Urinary bladder (tissue), 4 donors: ENCODE measurements around the gene LY6G6C. TPM values are rescaled to one million over a fixed set of nuclear protein-coding genes. Genes with fewer than 3 reads are reported as not detected.

Experiments used
- DNase-seq: peaks from one replicate; pipeline ENCODE4 v3.0.0-alpha.2; 2015; ENCODE audit errors: extremely low spot score
- H3K27ac ChIP-seq: one replicate; pipeline ENCODE4 v1.5.1; 2013; ENCODE audit warnings: low read depth, mild to moderate bottlenecking, moderate library complexity
- H3K36me3 ChIP-seq: one replicate; pipeline ENCODE4 v1.6.1; 2013; ENCODE audit warnings: mild to moderate bottlenecking, moderate library complexity; ENCODE audit not compliant: insufficient read depth
- H3K4me1 ChIP-seq: one replicate; pipeline ENCODE4 v1.6.1; 2013; ENCODE audit warnings: mild to moderate bottlenecking, moderate library complexity; ENCODE audit not compliant: insufficient read depth
- H3K4me3 ChIP-seq: one replicate; pipeline ENCODE4 v1.5.1; 2013; ENCODE audit warnings: low read depth, low read length
- WGBS: extraction: QIAGEN DNeasy Blood & Tissue Kit; methylation state at CpG from one replicate; pipeline ENCODE4 v1.1.7; 2013; 5-methylcytosine and 5-hydroxymethylcytosine counted together
- polyA plus RNA-seq: library from polyadenylated mRNA; stranded (reverse); fragments of 200-250 nt; gene quantifications from one replicate; pipeline ENCODE4 v1.2.3, GENCODE V29; 2013
- small RNA-seq: library from RNA; depleted of rRNA; stranded (forward); fragments of <200 nt; gene quantifications from one replicate; pipeline ENCODE3, GENCODE V24; 2014
- total RNA-seq: library from RNA; depleted of rRNA; stranded (reverse); fragments of >200 nt; gene quantifications from one replicate; pipeline ENCODE4 v1.2.3, GENCODE V29; 2014
- donor health status: healthy with polysubstance abuse.
- donor health status: healthy.

The LY6G6C gene
- total and polyA plus RNA-seq, 2 donors = not detected

- 9% methylated on average over 17 of the region's 17 CpGs for WGBS
- Histone ChIP-seq H3K27ac (peak within 1 kb of the TSS; percentile 54), H3K4me3 (peak within 1 kb of the TSS; percentile 36), H3K36me3 (no peaks in the 10 kb centered on the region), H3K4me1 (no peaks in the 10 kb centered on the region)
- DNase-seq = peak; percentile 73
Observed at GRCh38 chr6:31680226-31681134, 41.1 kb downstream of the LY6G6C start, which contains the start of gene LY6G5C. Gene LY6G5C (minus strand): TSS chr6:31681067. CDS start chr6:31680373, 694 bp downstream.

DNA sequence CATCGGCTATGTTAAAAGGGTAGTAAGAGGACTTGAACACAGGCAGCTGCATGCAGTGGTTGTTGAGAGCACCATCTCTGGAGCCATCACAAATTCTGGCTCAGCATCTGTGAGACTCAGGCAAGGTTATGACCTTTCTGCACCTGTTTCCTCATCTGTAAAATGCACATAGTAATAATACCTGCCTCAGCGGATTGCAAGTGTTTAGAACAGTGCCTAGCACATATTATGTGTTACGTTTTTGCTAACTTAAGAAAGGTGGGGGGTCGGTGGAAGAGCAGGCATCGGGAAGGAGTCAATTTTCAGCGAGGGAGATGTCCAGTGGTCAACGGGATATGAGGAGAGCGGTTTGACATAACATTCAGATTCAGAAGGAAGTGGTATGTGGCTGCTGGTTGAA lies 43.6 kb downstream of the LY6G6C start:
- Histone ChIP-seq H3K4me1 (no peaks in the 10 kb centered on the region), H3K27ac (no peak overlapping the region), H3K4me3 (no peak overlapping the region), H3K36me3 (peaks cover 2% of the 10 kb centered on the region)
- DNase-seq = no peak
- 72% methylated on average over 8 of the region's 8 CpGs for WGBS

DNA sequence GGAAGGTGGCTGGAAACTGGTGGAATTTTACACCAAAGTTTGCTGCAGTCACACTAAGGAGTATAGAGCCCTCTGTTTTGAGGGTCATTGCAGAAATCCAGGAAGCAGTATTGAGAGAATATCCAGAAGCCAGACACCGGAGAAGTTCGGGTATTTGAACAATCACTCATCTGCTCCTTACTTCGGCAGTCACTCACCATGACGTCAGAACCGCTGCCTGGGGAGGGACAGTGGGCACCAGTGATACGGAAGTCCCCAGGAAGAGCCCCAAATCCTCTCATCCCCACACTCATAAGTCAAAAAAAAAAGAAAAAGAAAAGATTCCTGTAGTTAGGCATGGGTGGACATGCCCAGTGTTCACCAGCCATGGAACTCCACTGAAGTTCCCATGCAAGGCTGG lies 44.6 kb downstream of the LY6G6C start:
- no peak overlapping the region for H3K4me3 ChIP-seq
- DNase-seq = no peak
- H3K27ac ChIP-seq = no peak overlapping the region
- WGBS = 72% methylated on average over 6 of the region's 6 CpGs
- peaks cover 2% of the 10 kb centered on the region for H3K36me3 ChIP-seq
- H3K4me1 ChIP-seq = no peaks in the 10 kb centered on the region

GRCh38 chr6:31676322-31676903 lies 45.1 kb downstream of the LY6G6C start:
- H3K27ac ChIP-seq = no peak overlapping the region
- no peak for DNase-seq
- peaks cover 2% of the 10 kb centered on the region for H3K36me3 ChIP-seq
- H3K4me3 ChIP-seq = no peak overlapping the region
- no peaks in the 10 kb centered on the region for H3K4me1 ChIP-seq
- WGBS = 85% methylated on average over 4 of the region's 4 CpGs

DNA sequence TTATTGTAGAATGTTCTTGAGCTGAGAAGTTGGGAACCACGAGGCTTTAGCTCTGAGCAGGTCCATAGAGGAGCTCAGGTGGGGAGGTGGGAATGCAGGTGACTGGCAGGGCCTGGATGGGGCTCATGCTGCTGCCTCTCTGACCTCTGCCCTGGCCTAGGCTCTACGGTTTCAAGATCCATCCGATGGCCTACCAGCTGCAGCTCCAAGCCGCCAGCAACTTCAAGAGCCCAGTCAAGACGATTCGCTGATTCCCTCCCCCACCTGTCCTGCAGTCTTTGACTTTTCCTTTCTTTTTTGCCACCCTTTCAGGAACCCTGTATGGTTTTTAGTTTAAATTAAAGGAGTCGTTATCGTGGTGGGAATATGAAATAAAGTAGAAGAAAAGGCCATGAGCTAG lies 51.9 kb downstream of the LY6G6C start, which contains the start of gene LY6G5B:
Gene LY6G5B (plus strand): TSS at position 301 of the 400 bp plus-strand sequence. CDS start 975 bp downstream, outside the sequence.
- 92% methylated on average over 8 of the region's 8 CpGs for WGBS
- no peak for DNase-seq
- H3K4me1 ChIP-seq = no peaks in the 10 kb centered on the region
- H3K4me3 ChIP-seq = no peak within 1 kb of the TSS
- H3K36me3 ChIP-seq = peaks cover 11% of the 10 kb centered on the region
- no peak within 1 kb of the TSS for H3K27ac ChIP-seq

Small RNA genes within 50 kb of the gene (small RNA-seq; reads per million reads assigned to genes)
- gene LY6G6D (not detected), gene MIR4646 (not detected), gene MSH5-SAPCD1 (not detected), gene RNU6-850P (not detected), gene SAPCD1 (not detected)

Other genes starting within 250 kb of the LY6G6C start
Only the 30 nearest of the 41 such genes appear.
- not detected for gene LTA, start 149.5 kb downstream of the LY6G6C start, total RNA-seq
- 0.06 TPM for gene LTA, start 149.5 kb downstream of the LY6G6C start, polyA plus RNA-seq
- gene TNF, start 146.2 kb downstream of the LY6G6C start, total RNA-seq = not detected
- 0.29 TPM for gene TNF, start 146.2 kb downstream of the LY6G6C start, polyA plus RNA-seq
- gene LTB, start 139.3 kb downstream of the LY6G6C start, total RNA-seq = 2.1 TPM
- 1.4 TPM for gene LTB, start 139.3 kb downstream of the LY6G6C start, polyA plus RNA-seq
- gene LST1, start 135.5 kb downstream of the LY6G6C start, total RNA-seq = 4.2 TPM
- gene LST1, start 135.5 kb downstream of the LY6G6C start, polyA plus RNA-seq = 10.6 TPM
- gene NCR3, start 128.7 kb downstream of the LY6G6C start, total RNA-seq = not detected
- gene NCR3, start 128.7 kb downstream of the LY6G6C start, polyA plus RNA-seq = 0.20 TPM
- 42.6 TPM for gene AIF1, start 106.5 kb downstream of the LY6G6C start, total RNA-seq
- 41.7 TPM for gene AIF1, start 106.5 kb downstream of the LY6G6C start, polyA plus RNA-seq
- gene PRRC2A, start 101.0 kb downstream of the LY6G6C start, total RNA-seq = 53.7 TPM
- 115 TPM for gene PRRC2A, start 101.0 kb downstream of the LY6G6C start, polyA plus RNA-seq
- gene BAG6, start 69.1 kb downstream of the LY6G6C start, total RNA-seq = 73.8 TPM
- 193 TPM for gene BAG6, start 69.1 kb downstream of the LY6G6C start, polyA plus RNA-seq
- gene APOM, start 65.9 kb downstream of the LY6G6C start, total RNA-seq = 0.69 TPM
- gene APOM, start 65.9 kb downstream of the LY6G6C start, polyA plus RNA-seq = 3.6 TPM
- 17.6 TPM for gene C6orf47, start 61.0 kb downstream of the LY6G6C start, total RNA-seq
- 29.7 TPM for gene C6orf47, start 61.0 kb downstream of the LY6G6C start, polyA plus RNA-seq
- gene GPANK1, start 56.7 kb downstream of the LY6G6C start, total RNA-seq = 10.0 TPM
- 20.9 TPM for gene GPANK1, start 56.7 kb downstream of the LY6G6C start, polyA plus RNA-seq
- 44.3 TPM for gene CSNK2B, start 55.7 kb downstream of the LY6G6C start, total RNA-seq
- 151 TPM for gene CSNK2B, start 55.7 kb downstream of the LY6G6C start, polyA plus RNA-seq
- 6.0 TPM for gene LY6G5B, start 51.8 kb downstream of the LY6G6C start, total RNA-seq
- 7.2 TPM for gene LY6G5B, start 51.8 kb downstream of the LY6G6C start, polyA plus RNA-seq
- gene LY6G5C, start 40.7 kb downstream of the LY6G6C start, total RNA-seq = 0.37 TPM
- gene LY6G5C, start 40.7 kb downstream of the LY6G6C start, polyA plus RNA-seq = 4.0 TPM
- 42.6 TPM for gene ABHD16A, start 18.4 kb downstream of the LY6G6C start, total RNA-seq
- gene ABHD16A, start 18.4 kb downstream of the LY6G6C start, polyA plus RNA-seq = 56.4 TPM
- not detected for gene LY6G6F, start 14.9 kb downstream of the LY6G6C start, total RNA-seq
- gene LY6G6F, start 14.9 kb downstream of the LY6G6C start, polyA plus RNA-seq = not detected
- 3.1 TPM for gene LY6G6D, start 6.4 kb downstream of the LY6G6C start, total RNA-seq
- gene LY6G6D, start 6.4 kb downstream of the LY6G6C start, polyA plus RNA-seq = 1.7 TPM
- gene MPIG6B, start 1.6 kb upstream of the LY6G6C start, total RNA-seq = 0.32 TPM
- gene MPIG6B, start 1.6 kb upstream of the LY6G6C start, polyA plus RNA-seq = 0.62 TPM
- 81.6 TPM for gene DDAH2, start 7.6 kb upstream of the LY6G6C start, total RNA-seq
- gene DDAH2, start 7.6 kb upstream of the LY6G6C start, polyA plus RNA-seq = 115 TPM
- gene CLIC1, start 14.8 kb upstream of the LY6G6C start, total RNA-seq = 200 TPM
- gene CLIC1, start 14.8 kb upstream of the LY6G6C start, polyA plus RNA-seq = 303 TPM
- 14.8 TPM for gene MSH5, start 18.3 kb upstream of the LY6G6C start, total RNA-seq
- 2.9 TPM for gene MSH5, start 18.3 kb upstream of the LY6G6C start, polyA plus RNA-seq
- gene SAPCD1, start 40.9 kb upstream of the LY6G6C start, total RNA-seq = 0.90 TPM
- gene SAPCD1, start 40.9 kb upstream of the LY6G6C start, polyA plus RNA-seq = 1.3 TPM
- gene VWA7, start 55.6 kb upstream of the LY6G6C start, total RNA-seq = 0.42 TPM
- 0.39 TPM for gene VWA7, start 55.6 kb upstream of the LY6G6C start, polyA plus RNA-seq
- 16.7 TPM for gene VARS1, start 74.0 kb upstream of the LY6G6C start, total RNA-seq
- 34.4 TPM for gene VARS1, start 74.0 kb upstream of the LY6G6C start, polyA plus RNA-seq
- 22.5 TPM for gene LSM2, start 85.2 kb upstream of the LY6G6C start, total RNA-seq
- gene LSM2, start 85.2 kb upstream of the LY6G6C start, polyA plus RNA-seq = 69.4 TPM
- 2.5 TPM for gene HSPA1L, start 93.5 kb upstream of the LY6G6C start, total RNA-seq
- 2.9 TPM for gene HSPA1L, start 93.5 kb upstream of the LY6G6C start, polyA plus RNA-seq
- gene HSPA1A, start 93.8 kb upstream of the LY6G6C start, total RNA-seq = 152 TPM
- gene HSPA1A, start 93.8 kb upstream of the LY6G6C start, polyA plus RNA-seq = 374 TPM
- 137 TPM for gene HSPA1B, start 106.0 kb upstream of the LY6G6C start, total RNA-seq
- gene HSPA1B, start 106.0 kb upstream of the LY6G6C start, polyA plus RNA-seq = 269 TPM
- 18.4 TPM for gene NEU1, start 141.1 kb upstream of the LY6G6C start, total RNA-seq
- gene NEU1, start 141.1 kb upstream of the LY6G6C start, polyA plus RNA-seq = 52.1 TPM
- gene SLC44A4, start 157.3 kb upstream of the LY6G6C start, total RNA-seq = 3.3 TPM
- 4.2 TPM for gene SLC44A4, start 157.3 kb upstream of the LY6G6C start, polyA plus RNA-seq